Measurements from ENCODE around the gene CDH24.
A peak's percentile ranks its signal among the peaks of the same experiment; 100 is the strongest.

Gene CDH24

DNA sequence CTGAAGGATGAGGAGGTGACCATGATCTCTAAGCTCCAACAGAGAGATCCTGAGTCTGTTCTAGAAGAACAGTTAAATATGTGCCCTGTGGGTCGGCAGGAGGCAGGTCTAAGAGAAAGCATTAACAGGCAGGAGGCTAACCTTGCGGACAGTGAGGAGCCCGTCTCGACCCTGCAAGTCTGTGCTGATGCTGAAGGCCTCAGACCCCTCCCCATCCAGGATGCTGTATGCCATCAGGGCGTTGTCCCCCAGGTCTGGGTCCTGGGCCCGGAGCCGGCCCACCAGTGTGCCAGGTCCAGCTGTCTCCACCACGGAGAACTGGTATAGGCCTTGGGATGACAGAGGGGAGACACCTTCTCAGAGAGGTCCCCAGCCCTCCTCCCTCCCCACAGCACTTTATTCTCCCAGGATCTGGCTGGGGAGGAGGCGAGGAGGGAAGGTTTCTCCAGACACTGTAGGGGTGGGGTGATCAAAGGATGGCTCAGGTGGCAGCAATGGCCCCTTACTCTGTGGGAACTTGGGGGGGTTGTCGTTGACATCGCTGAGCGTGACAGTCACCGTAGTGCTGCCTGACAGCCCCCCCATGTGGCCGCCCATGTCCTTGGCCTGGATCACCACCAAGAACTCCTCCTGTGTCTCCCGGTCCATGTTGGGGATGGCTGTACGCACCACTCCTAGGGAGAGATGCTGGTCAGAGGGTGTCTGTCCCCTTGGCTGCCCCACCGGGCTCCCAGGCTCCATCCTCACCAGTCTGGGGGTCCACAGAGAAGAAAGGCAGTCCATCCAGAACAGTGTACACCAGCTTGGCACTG lies 3.1 kb downstream of the CDH24 start:
- H3K4me3 ChIP-seq (ENCODE audit: low read depth, low read length), result no peak overlapping the region
- TF ChIP-seq, protein P1, sequence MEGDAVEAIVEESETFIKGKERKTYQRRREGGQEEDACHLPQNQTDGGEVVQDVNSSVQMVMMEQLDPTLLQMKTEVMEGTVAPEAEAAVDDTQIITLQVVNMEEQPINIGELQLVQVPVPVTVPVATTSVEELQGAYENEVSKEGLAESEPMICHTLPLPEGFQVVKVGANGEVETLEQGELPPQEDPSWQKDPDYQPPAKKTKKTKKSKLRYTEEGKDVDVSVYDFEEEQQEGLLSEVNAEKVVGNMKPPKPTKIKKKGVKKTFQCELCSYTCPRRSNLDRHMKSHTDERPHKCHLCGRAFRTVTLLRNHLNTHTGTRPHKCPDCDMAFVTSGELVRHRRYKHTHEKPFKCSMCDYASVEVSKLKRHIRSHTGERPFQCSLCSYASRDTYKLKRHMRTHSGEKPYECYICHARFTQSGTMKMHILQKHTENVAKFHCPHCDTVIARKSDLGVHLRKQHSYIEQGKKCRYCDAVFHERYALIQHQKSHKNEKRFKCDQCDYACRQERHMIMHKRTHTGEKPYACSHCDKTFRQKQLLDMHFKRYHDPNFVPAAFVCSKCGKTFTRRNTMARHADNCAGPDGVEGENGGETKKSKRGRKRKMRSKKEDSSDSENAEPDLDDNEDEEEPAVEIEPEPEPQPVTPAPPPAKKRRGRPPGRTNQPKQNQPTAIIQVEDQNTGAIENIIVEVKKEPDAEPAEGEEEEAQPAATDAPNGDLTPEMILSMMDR (IDR thresholded peaks at IDR 0.05; ENCODE audit: borderline replicate concordance, insufficient read depth, low read depth, low read length), result peak; percentile 58

DNA sequence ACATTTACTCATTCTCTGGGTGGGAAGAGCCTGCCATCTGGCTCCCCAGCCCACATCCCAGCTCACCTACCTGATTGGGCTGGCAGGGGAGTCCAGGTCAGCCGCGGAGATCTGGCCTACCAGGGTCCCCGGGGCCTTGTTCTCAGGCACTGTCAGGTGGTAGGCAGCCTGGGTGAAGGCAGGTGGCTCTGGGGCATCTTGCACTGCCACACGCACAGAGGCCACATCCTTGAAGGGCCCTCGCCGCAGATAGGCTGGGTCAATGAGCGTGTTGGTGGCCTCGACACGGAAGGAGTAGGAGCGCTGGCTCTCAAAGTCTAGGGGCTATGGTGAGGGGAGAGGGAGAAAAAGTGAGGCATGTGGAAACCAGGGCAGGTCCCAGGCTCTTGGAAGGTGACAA lies 3.9 kb downstream of the CDH24 start:
- TF ChIP-seq, protein P1 (IDR thresholded peaks at IDR 0.05; ENCODE audit: borderline replicate concordance, insufficient read depth, low read depth, low read length), result no peak
- H3K4me3 ChIP-seq (ENCODE audit: low read depth, low read length), result no peak overlapping the region

DNA sequence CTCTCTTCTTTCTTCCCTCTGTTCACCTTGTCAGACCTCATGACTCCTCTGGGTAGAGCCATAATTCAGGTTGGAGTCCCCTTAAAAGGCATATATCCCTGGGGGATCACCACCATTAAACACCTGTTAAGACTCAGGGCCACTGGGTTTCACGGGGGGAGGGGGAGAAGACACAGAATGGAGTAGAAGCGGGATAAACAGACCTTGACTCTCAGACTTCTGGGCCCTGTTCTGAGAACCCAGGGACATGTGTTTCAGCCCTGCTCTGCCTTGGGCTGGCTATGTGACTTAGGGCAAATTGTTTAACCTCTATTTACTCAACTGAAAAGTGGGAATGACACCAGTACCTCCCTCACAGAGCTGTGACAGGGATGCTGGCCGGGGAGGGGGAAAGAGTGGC lies 4.6 kb downstream of the CDH24 start:
- TF ChIP-seq, protein P1 (IDR thresholded peaks at IDR 0.05; ENCODE audit: borderline replicate concordance, insufficient read depth, low read depth, low read length), result no peak
- no peak overlapping the region for H3K4me3 ChIP-seq (ENCODE audit: low read depth, low read length)

DNA sequence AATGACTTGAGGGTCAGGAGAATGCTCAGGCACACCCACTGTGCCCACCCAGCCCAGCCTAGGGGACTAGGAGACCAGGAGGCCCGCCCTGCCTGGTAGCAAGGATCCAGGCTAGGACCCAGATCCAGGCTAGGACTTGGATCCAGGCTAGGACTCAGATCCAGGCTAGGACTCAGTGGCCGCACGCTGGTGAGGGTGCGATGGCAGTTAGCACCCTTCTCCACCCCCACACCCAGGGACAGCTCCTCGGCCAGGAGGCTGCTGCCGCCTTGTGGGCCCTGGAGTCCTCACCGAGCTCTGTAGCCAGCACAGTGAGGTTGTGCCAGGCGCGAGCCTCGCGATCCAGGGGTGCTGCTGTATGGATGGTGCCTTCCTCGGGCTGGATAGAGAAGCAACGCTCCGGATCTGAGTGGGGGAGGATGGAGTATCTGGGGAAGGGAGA lies 5.1 kb downstream of the CDH24 start:
- TF ChIP-seq, protein P1 (IDR thresholded peaks at IDR 0.05; ENCODE audit: borderline replicate concordance, insufficient read depth, low read depth, low read length), result no peak

DNA sequence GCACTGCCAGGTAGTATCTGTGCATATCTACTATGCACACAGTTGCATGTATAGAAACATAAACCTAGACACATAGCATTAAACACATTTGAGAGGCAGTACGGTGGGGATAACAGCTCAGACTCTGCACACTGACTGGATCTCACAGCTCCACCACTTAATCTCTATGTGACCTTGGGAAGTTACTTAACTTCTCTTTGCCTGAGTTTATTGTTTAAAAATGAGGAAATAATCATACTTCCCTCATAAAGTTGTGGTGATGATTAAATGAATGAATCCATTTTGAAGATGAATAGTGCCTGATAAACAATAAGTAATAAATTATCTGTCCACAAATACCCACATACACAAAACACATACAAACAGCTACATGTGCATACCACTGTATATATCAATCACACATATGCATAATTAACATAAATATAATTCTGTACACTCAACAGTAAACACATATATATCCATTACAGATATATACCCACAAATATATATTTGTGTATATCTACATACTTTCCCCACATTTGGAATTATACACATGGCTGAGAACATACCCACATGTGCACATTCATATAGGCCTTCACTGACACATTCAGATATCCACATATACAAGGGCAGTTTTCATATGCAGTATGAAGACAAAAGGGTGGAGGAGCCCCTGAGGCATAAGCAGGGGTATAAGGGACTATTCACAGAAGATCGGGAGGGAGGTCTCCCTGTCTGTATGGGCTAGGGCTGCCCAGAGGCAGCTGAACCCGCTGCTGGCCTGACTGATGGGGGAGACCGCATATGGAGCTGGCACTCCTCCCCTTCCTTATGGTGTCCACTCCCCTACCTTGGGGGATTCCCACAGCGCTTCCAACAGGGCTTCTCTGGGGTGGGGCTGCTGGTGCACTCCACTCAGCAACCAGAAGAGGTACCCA lies 5.9 kb downstream of the CDH24 start:
- no peak overlapping the region for H3K4me3 ChIP-seq (ENCODE audit: low read depth, low read length)
- TF ChIP-seq, protein P1 (IDR thresholded peaks at IDR 0.05; ENCODE audit: borderline replicate concordance, insufficient read depth, low read depth, low read length), result no peak

More for the DNA sequence above, 5.1 kb downstream of the CDH24 start:
- no peak overlapping the region for H3K4me3 ChIP-seq (ENCODE audit: low read depth, low read length)

DNA sequence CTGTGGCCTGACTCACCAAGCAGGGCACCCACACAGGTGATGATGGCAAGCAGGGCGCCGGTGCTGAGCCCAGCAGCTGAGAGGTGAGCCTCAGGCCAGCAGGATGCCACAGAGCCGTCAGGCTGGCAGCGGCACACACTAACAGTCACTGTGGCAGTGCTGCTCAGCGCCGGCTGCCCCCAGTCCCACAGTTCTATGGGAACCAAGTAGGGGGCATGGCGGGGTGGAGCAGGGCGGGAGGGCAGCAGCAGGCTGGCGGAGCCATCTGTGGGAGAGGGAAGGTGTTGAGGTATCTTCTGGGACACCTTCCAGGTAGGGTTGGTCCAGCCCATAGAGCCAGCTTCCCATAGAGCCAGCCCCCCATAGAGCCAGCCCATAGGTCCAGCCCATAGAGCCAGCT lies 8.3 kb downstream of the CDH24 start:
- TF ChIP-seq, protein P1 (IDR thresholded peaks at IDR 0.05; ENCODE audit: borderline replicate concordance, insufficient read depth, low read depth, low read length), result no peak

More for the DNA sequence above, 8.3 kb downstream of the CDH24 start:
- no peak overlapping the region for H3K4me3 ChIP-seq (ENCODE audit: low read depth, low read length)
